Spleen (tissue), 7 donors: ENCODE measurements around the gene HPCAL1.

Experiments used
- POLR2A ChIP-seq, 3 donors: fragments of 450-650 bp; IDR thresholded peaks; one replicate each; pipeline ENCODE4 v1.5.1; 2017; ENCODE audit warnings: antibody characterized with exemption in 3 of 3, mild to moderate bottlenecking in 1 of 3
- TF ChIP-seq, protein P1 (sequence below), 11 experiments: fragments of 200-600 bp in 7 of 11; fragments of 450-650 bp in 4 of 11; sonication (generic) in 4 of 11; IDR thresholded peaks in 8 of 11; conservative IDR thresholded peaks in 3 of 11; 1 replicate in 7 of 11; 2 replicates in 4 of 11; pipeline versions ENCODE4 v1.4.0 to v1.8.0; 2016 to 2021; ENCODE audit warnings: antibody characterized with exemption in 11 of 11, inconsistent platforms in 4 of 11, mild to moderate bottlenecking in 1 of 11
- donor health status: DM: no; HTN: no; CAD: no; lungs with moderate emphysema.
- donor health status: DM: no; HTN: no; CAD: no.
- donor health status: DM: no; HTN: no; CAD: no.

DNA sequence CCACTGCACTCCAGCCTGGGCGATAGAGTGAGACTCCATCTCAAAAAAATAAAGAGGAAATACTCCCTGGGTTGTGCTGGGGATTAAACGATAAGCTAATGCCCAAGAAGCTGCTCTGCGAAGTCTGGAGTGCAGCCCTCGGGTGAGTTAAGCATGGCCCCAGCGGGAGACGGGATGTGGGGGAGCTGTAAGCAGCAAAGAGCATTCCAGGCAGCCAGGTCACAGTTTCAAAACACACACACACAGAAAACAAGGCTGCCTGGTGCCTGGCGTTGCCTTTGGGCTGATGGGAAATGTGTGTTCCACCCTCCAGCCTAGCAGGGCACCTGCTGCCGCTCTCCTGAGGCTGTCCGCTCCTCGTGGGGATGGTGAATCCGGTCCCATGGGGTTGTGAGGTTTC, 121.3 kb downstream of the HPCAL1 start:
- TF ChIP-seq, protein P1, sequence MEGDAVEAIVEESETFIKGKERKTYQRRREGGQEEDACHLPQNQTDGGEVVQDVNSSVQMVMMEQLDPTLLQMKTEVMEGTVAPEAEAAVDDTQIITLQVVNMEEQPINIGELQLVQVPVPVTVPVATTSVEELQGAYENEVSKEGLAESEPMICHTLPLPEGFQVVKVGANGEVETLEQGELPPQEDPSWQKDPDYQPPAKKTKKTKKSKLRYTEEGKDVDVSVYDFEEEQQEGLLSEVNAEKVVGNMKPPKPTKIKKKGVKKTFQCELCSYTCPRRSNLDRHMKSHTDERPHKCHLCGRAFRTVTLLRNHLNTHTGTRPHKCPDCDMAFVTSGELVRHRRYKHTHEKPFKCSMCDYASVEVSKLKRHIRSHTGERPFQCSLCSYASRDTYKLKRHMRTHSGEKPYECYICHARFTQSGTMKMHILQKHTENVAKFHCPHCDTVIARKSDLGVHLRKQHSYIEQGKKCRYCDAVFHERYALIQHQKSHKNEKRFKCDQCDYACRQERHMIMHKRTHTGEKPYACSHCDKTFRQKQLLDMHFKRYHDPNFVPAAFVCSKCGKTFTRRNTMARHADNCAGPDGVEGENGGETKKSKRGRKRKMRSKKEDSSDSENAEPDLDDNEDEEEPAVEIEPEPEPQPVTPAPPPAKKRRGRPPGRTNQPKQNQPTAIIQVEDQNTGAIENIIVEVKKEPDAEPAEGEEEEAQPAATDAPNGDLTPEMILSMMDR (IDR thresholded peaks at IDR 0.05 in 8 of 11, conservative IDR thresholded peaks at IDR 0.05 in 3 of 11), result no peak
- TF ChIP-seq POLR2A (IDR thresholded peaks at IDR 0.05), result no peak
